Measurements from ENCODE around the gene ZBTB17.
"Not testable (repeated sequence)": the region's sequence is repeated elsewhere in the genome, so short reads cannot be mapped to it uniquely, and the experiment has no call there.

The ZBTB17 gene

DNA sequence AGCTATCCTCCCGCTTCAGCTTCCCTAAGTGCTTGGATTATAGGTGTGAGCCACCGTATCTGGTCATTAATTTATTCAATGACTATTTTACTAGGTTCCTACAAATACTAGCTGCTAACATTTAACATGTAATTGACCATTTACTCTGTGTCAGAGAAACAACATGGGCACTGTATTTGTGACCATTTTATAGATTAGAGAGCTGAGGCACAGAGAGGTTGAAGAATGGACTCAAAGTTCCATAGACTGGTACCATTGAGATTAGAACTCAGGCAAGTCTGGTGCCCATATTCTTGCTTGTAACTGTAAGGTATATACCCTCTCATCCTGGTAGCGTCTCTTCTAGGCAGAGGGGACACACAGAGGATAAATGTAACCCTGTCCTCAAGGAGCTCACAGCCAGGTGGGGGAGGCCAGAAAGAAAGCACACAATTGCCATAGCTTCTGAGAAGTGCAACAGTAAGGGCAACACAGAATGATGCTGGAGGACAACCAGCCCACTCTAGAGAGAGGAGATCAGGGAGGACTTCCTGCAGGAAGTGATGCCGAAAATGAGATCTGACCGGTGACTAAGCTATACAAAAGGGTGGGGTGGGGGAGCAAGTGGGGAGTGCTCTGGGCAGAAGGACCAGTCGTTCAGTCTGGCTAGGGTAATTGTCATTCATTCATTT lies 31.9 kb upstream of the ZBTB17 start:
- Histone ChIP-seq H3K27ac (no peak overlapping the region), H3K27me3 (replicated peaks) (no peaks in the 10 kb centered on the region), H3K4me3 (ENCODE audit: low read depth, low read length) (no peak overlapping the region), H3K36me3 (replicated peaks) (no peaks in the 10 kb centered on the region)
- TF ChIP-seq, protein P1, sequence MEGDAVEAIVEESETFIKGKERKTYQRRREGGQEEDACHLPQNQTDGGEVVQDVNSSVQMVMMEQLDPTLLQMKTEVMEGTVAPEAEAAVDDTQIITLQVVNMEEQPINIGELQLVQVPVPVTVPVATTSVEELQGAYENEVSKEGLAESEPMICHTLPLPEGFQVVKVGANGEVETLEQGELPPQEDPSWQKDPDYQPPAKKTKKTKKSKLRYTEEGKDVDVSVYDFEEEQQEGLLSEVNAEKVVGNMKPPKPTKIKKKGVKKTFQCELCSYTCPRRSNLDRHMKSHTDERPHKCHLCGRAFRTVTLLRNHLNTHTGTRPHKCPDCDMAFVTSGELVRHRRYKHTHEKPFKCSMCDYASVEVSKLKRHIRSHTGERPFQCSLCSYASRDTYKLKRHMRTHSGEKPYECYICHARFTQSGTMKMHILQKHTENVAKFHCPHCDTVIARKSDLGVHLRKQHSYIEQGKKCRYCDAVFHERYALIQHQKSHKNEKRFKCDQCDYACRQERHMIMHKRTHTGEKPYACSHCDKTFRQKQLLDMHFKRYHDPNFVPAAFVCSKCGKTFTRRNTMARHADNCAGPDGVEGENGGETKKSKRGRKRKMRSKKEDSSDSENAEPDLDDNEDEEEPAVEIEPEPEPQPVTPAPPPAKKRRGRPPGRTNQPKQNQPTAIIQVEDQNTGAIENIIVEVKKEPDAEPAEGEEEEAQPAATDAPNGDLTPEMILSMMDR (IDR thresholded peaks at IDR 0.05; ENCODE audit: low read depth, low read length, missing control alignments), result no peak
- in situ Hi-C loops (cut with HindIII; ENCODE audit: low pct_ligation_motif_present, low sequenced_read_pairs), result no loop called here
- no peak for DNase-seq

DNA sequence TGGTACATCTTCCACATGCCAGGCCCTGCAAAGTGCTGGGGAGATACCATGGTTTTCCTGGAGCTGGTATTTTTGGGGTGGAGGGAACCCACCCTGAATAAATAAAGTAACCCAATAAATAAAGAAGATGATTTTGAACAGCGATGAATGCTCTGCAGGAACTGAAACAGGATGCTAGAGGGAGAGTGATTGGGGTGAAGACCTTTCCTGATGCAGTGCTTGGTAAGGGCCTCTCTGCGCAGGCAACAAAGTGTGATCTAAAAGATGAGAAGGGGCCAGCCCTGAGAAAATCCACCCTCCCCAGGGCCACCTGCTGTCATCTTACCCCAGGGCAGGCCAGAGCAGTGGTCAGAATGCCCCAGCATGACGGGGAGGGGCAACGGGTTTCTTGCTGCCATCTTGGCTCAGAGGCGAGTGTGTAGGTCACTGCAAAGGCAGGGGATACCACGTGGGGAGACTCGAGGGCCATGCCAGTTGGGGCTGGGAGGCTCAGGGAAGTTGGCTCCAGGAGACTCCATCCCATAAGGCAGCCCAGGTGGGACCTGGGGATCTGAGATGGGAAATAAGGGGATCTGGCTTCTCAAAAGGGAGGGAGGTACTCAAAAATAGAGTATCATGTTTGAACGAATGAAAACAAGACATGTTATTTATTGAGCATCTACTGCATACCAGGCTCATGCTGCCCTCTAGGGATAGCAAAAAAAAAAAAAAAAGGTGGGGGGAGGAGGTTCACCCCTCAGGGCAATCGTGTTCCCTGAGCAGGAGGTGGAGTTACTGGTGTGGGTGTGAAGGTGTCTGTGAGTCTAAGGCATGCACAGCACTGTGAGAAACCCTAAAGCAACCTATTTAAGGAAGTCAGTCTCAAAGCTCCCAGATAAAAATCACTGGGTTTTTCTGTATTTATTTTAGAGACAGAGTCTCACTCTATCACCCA lies 30.9 kb upstream of the ZBTB17 start:
- in situ Hi-C loops (cut with HindIII; ENCODE audit: low pct_ligation_motif_present, low sequenced_read_pairs), result no loop called here
- TF ChIP-seq, protein P1 (IDR thresholded peaks at IDR 0.05; ENCODE audit: low read depth, low read length, missing control alignments), result no peak
- H3K27ac ChIP-seq, result no peak overlapping the region
- DNase-seq, result no peak
- H3K4me3 ChIP-seq (ENCODE audit: low read depth, low read length), result no peak overlapping the region
- no peaks in the 10 kb centered on the region for H3K27me3 ChIP-seq (replicated peaks)
- no peaks in the 10 kb centered on the region for H3K36me3 ChIP-seq (replicated peaks)

DNA sequence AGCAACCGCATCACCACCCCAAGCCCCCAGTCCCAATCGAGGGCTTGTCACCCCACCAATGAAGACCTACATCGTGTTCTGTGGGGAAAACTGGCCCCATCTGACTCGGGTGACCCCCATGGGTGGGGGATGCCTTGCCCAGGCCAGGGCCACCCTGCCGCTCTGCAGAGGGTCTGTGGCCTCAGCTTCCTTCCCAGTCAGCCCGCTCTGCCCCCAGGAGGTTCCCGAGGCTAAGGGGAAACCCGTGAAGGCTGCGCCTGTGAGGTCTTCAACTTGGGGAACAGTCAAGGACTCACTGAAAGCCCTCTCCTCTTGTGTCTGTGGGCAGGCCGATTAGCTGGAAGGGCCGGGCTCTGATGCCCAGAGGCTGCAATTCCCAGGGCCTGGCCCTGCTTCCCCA lies 30.1 kb upstream of the ZBTB17 start:
- no peak for DNase-seq
- in situ Hi-C loops (cut with HindIII; ENCODE audit: low pct_ligation_motif_present, low sequenced_read_pairs), result no loop called here
- TF ChIP-seq, protein P1 (IDR thresholded peaks at IDR 0.05; ENCODE audit: low read depth, low read length, missing control alignments), result no peak
- Histone ChIP-seq H3K27me3 (replicated peaks) (no peaks in the 10 kb centered on the region), H3K36me3 (replicated peaks) (no peaks in the 10 kb centered on the region), H3K4me3 (ENCODE audit: low read depth, low read length) (no peak overlapping the region), H3K27ac (no peak overlapping the region)

DNA sequence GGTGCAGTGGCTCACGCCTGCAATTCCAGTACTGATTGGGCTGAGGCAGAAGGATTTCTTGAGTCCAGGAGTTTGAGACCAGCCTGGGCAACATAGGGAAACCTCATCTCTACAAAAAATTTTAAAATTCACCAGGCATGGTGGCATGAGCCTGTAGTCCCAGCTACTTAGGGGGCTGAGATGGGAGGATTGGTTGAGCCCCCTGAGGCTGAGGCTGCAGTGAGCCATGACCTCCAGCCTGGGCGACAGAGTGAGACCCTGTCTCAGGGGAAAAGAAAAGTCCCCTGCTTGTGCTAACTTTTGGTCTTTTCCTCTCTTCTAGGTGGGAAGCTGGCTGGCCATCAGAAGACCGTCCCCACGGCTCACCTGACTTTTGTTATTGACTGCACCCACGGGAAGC lies 29.7 kb upstream of the ZBTB17 start:
- Histone ChIP-seq H3K36me3 (replicated peaks) (no peaks in the 10 kb centered on the region), H3K27me3 (replicated peaks) (no peaks in the 10 kb centered on the region), H3K4me3 (ENCODE audit: low read depth, low read length) (no peak overlapping the region), H3K27ac (no peak overlapping the region)
- no peak for DNase-seq
- in situ Hi-C loops (cut with HindIII; ENCODE audit: low pct_ligation_motif_present, low sequenced_read_pairs), result no loop called here
- TF ChIP-seq, protein P1 (IDR thresholded peaks at IDR 0.05; ENCODE audit: low read depth, low read length, missing control alignments), result no peak

DNA sequence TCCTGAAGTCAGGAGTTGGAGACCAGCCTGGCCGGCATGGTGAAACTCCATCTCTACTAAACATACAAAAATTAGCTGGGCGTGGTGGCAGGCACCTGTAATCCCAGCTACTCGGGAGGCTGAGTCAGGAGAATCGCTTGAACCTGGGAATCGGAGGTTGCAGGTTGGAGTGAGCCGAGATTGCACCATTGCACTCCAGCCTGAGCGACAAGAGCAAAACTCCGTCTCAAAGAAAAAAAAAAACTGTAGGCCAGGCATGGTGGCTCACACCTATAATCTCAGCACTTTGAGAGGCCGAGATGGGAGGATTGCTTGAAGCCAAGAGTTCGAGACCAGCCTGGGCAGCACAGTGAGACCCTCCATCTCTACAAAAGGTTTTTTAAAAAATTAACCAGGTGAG lies 25.4 kb upstream of the ZBTB17 start:
- H3K36me3 ChIP-seq (replicated peaks); H3K27me3 ChIP-seq (replicated peaks); DNase-seq; H3K4me3 ChIP-seq (ENCODE audit: low read depth, low read length); in situ Hi-C loops (cut with HindIII; ENCODE audit: low pct_ligation_motif_present, low sequenced_read_pairs); H3K27ac ChIP-seq: not testable (repeated sequence)

DNA sequence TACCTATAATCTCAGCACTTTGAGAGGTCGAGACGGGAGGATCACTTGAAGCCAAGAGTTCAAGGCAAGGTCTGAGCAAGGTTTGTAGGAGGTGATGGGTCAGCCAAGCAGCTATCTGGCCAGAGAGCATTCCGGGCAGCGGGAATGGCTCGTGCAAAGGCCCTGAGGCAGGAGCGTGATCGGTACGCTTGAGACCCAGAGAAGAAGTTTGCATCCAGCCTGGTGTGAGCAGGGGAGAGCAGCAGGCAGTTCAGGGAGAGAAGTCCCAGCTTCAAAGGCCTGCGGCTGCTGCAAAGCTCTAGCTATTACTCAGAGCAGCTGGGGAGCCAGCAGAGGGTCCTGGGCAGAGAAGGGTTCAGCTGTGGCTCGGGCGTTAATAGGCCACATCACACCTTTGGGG lies 23.0 kb upstream of the ZBTB17 start:
- H3K27me3 ChIP-seq (replicated peaks), result no peaks in the 10 kb centered on the region
- DNase-seq, result no peak
- H3K36me3 ChIP-seq (replicated peaks), result no peaks in the 10 kb centered on the region
- no peak overlapping the region for H3K27ac ChIP-seq
- no peak overlapping the region for H3K4me3 ChIP-seq (ENCODE audit: low read depth, low read length)
- in situ Hi-C loops (cut with HindIII; ENCODE audit: low pct_ligation_motif_present, low sequenced_read_pairs), result no loop called here
- TF ChIP-seq, protein P1 (IDR thresholded peaks at IDR 0.05; ENCODE audit: low read depth, low read length, missing control alignments), result no peak

Data from brain microvascular endothelial cell (primary cell).